ENCODE data around the gene GPR153.
"Not testable (repeated sequence)": the region's sequence is repeated elsewhere in the genome, so short reads cannot be mapped to it uniquely, and the experiment has no call there.

GPR153 gene

DNA sequence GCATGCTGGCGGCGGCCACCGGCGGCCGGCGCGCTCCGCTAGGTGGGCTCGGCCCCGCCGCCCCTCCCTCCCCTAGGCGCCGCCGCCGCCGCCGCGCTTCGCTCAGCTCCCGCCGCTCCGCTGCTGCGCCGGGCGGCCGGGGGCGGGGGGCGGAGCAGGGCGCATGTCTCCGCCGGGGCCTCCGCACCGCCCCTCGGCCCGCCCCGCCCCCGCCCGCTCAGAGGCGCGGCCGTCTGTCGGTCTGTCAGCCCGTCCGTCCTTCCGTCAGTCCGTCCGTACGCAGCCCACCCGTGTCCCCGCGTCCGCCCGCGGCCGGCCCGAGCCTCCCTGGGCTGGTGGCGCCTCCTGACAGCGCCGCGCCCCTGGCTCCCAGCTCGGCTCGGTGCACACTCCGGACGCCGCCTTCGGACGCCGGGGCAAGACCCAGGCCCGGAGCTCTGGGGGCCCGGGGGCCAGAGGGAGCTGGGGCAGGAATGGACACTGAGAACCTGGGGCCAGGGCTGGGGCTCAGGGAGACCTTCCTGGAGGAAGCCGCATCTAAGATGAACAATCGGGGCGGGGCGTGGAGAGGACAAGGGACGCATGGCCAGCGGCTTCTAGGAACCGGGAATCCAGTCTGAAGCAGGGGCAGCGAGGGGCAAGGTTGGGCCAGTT lies at the start of gene GPR153:
GPR153 (minus strand) TSS at position 138 of the 654 bp plus-strand sequence. CDS start 6,193 bp downstream, outside the sequence.
- DNase-seq, result no peak

DNA sequence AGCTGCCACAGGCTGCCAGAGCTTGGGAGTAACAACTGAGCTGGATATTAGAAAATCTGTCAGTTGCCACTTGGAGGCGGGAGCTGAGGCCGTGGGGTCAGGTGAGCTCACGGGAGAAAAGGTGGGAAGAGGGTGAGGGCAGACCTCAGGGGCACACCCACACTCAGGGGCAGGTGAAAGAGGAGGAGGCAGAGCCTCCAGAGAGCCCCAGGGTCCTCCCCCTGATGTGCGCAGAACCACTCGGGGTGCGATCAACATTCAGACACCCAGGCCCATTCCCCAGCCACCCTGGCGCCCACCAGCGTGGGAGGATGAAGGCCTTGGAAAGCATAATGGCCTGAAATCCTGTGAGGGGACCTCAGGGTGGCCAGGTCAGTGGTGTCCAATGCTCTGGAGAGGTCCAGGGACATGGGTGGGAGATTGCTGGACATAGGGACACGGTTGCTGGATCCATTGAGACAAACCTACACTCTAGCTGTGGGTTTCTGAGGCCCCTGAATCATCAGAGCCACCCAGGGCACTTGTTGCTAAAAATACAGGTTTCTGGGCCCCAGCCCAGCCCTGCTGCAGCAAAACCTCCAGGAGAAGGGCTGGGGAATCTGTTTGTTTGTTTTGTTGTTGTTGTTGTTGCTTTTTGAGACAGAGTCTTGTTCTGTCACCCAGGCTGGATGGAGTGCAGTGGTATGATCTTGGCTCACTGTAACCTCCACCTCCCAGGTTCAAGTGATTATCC lies 49.4 kb upstream of the GPR153 start:
- DNase-seq, result no peak

DNA sequence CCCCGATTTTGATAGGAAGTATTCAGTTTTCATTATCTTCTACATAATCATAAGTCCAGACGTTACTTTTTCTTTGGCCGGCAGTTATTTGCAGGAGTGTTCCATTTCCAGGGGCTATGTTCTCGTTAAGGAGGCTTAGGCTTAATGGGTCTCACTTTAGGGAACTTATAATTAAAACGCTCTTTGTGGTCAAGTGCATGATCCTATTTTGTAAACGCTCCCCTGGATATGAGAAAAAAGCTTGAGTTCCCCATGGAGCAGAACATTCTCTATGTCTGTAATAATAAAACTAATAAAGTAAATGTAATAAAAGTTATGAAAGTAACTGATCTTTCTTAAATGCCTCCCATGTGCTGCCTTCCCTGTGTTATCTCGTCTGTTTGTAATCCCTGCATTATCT lies 48.7 kb upstream of the GPR153 start:
- DNase-seq, result no peak

DNA sequence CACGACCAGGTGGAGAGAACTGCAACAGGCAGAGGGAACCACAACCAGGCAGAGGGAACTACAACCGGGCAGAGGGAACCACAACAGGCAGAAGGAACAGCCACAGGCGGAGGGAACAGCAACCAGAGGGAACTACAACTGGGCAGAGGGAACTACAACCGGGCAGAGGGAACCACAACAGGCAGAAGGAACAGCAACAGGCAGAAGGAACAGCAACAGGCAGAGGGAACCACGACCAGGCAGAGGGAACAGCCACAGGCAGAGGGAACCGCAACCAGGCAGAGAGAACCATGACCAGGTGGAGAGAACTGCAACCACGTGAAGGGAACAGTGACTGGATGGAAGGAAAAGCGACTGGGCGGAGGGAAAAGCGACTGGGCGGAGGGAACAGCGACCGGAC lies 47.6 kb upstream of the GPR153 start:
- DNase-seq, result no peak

- DNase-seq, result not testable (repeated sequence)
Measured at GRCh38 chr1:6307682-6308081, 46.8 kb upstream of the GPR153 start.

GRCh38 chr1:6307099-6307498 lies 46.2 kb upstream of the GPR153 start:
- DNase-seq, result no peak

GRCh38 chr1:6303397-6304012 lies 42.6 kb upstream of the GPR153 start:
- DNase-seq, result peak; percentile 26

- DNase-seq, result no peak
Measured at GRCh38 chr1:6302568-6302967, 41.7 kb upstream of the GPR153 start.

- DNase-seq, result no peak
Measured at GRCh38 chr1:6301526-6301925, 40.6 kb upstream of the GPR153 start.

DNA sequence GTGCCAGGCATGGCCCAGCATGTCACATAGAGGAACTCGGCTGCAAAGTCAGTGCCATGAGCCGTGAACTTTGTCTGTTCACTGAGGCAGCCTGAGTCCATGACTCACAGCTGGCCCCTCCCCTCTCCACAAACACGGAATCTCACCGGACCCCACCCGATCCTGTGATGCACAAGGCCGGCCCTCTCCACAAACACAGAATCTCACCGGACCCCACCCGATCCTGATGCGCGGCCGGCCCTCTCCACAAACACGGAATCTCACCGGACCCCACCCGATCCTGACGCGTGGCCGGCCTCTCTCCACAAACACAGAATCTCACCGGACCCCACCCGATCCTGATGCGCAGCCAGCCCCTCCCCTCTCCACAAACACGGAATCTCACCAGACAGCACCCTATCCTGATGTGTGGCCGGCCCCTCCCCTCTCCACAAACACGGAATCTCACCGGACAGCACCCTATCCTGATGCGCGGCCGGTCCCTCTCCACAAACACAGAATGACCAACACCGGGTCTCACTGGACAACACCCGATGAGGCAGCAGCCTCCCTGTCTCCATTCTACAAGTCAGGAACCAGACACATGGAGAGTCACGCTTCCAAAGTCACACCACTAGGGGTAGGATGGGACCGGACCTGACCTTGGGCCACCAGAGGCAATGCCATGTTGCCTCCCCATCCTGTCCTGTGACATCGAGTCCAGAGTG lies 39.6 kb upstream of the GPR153 start:
- no peak for DNase-seq

DNA sequence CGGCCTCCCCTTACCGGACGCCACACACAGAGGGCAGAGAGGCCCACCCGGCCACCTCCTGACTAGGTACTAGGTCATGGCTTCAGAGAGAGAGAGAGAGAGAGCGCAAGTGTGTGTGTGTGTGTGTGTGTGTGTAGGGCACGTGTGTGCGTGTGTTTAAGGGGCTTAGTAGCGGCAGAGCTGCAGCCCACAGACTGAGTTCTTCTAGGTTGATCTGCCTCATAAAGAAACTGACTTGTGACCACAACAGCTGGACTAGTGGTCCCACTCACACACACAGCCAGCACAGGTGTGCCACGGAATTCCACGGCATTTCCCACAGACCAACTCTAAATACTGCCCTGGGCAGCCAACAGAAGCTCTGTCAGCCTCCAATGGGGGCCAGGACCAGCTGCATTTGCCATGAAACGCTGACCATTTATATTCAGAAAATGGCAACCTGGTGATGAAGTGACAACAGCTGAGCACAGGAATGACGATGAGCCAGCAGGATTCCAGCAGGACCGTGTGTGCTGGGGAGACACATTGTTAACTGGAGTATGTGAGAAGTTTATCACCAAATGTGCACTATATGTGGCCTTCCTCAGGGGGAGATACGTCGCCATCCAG lies 38.8 kb upstream of the GPR153 start:
- no peak for DNase-seq

DNA sequence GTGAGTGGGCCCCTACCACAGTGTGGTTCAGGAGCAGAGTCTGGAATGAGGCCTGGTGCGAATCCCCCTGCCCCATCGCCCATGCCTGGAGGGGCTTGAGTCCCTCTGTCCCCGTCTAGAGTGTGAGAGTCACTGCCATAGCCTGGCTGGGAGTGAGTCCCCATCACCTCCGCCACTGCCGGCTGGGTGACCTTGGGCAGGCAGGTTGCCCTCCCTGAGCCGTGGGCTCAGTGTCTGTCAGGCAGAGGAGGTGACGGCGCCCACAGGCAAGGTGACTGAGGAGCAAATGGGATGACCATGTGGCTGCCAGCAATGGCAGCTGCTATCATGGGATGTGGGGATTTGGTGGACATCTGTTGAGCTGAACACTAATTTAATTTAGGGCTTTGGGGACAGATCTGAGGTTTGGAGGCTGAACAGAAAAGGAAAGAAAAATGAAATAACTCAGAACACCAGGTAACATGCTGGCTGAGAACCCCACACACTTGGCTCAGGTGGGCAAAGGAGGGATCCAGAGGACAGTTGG lies 38.1 kb upstream of the GPR153 start:
- DNase-seq, result no peak

DNA sequence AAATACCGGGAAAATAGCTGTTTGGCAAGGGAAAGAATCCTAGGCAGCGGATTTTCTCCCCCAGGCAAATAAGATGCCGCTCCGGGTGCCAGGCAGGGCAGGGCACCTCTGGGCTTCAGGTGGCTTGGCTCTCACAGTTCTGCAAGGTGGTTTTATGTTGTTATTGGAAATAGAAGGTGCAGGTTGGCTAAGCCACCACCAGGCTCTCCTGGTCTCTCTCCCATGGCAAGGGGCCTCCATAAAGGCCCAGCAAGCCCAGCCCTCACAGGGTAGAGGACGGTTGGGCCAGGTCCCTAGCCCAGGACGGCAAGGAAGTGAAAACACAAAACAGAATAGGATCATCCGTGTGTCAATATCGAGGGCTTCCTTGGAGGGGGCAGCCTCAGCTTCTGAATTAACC lies 37.6 kb upstream of the GPR153 start:
- DNase-seq, result no peak

DNA sequence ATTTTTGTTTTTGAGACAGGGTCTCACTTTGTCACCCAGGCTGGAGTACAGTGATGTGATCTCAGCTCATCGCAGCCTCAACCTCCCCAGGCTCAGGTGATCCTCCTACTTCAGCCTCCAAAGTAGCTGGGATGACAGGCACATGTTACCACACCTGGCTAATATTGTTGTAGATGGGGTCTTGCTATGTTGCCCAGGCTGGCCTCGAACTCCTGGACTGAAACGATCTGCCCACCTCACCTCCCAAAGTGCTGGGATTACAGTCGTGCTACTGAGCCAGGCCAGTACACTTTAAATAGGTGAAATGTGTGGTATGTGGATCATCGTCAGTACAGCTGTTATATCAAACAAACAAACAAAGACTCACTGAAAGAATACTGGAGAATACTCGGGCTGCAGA lies 35.0 kb upstream of the GPR153 start:
- no peak for DNase-seq

GRCh38 chr1:6294890-6295556 lies 34.1 kb upstream of the GPR153 start:
- no peak for DNase-seq

DNA sequence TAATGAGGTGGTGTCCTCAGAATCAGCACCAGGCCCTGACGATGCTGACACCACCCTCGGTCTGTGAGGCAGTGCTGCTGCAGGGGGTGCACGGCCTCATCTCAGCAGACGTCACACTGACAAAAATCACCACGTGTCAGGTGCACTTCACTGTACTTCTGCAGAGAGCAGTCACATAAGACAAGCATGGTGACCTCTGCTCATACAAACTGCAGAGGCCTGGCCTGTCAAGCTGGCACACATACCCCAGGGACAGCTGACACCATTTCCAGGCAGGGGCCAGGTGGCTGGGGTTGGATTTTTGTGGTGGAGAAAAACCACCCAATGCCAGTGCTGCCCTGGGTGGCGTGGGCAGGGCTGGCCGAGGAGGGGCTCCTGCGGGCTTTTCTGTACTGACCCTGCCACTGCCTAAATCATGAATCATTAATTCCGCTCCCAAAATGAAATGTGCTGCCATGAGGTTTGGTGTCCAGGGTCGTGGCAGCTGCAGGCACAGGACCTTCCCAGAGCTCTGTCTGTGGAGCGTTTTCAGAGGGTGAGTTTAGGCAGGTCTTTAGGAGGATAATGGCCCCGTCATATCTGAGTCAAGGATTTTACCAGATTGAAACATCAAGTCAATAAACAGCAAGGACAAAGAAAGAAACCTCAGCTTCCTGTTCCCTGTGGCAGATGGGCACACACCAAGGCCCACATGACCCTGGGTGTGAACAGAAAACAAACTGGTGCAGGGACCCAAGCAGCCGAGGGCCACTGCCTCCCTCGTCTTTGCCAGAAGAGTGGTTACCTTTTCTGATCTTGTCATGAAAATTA lies 33.4 kb upstream of the GPR153 start:
- DNase-seq, result no peak

GRCh38 chr1:6292102-6292501 lies 31.2 kb upstream of the GPR153 start:
- no peak for DNase-seq

GRCh38 chr1:6288665-6289064 lies 27.8 kb upstream of the GPR153 start:
- DNase-seq, result no peak

- DNase-seq, result no peak
Measured at GRCh38 chr1:6288026-6288425, 27.1 kb upstream of the GPR153 start.

- DNase-seq, result no peak
Measured at GRCh38 chr1:6287431-6287886, 26.6 kb upstream of the GPR153 start.

GRCh38 chr1:6287029-6287428 lies 26.1 kb upstream of the GPR153 start:
- no peak for DNase-seq
